HUDEP-2 (cell line): ENCODE measurements around the gene AKR1C4.
"Not testable (repeated sequence)": the region's sequence is repeated elsewhere in the genome, so short reads cannot be mapped to it uniquely, and the experiment has no call there.

Source experiments
- DNase-seq, 76 experiments: peaks; one replicate each; lab custom pipeline; 2025; ENCODE audit not compliant: unreplicated experiment in 76 of 76; lab: John Stamatoyannopoulos, UW

AKR1C4 gene

DNA sequence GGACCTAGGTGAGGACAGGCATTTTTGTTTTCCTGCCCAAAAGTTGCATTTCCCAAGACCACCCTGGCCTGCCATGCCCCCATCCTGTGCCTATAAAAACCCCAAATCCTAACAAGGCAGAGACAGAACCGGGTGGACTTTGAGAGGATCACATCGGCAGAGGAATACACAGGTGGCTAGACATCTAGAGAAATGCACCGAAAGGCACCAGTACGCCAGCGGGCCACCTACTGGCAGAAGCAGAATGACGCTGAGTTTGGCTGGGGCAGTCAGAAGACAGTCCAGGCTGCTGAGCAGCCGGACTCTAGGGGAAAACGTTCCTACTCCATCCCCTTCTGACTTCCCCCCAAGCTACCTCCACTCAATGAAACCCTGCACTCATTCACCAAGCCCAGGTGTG, 2.8 kb downstream of the AKR1C4 start:
- peak in 2 of 76 experiments; percentile 3 for DNase-seq

DNA sequence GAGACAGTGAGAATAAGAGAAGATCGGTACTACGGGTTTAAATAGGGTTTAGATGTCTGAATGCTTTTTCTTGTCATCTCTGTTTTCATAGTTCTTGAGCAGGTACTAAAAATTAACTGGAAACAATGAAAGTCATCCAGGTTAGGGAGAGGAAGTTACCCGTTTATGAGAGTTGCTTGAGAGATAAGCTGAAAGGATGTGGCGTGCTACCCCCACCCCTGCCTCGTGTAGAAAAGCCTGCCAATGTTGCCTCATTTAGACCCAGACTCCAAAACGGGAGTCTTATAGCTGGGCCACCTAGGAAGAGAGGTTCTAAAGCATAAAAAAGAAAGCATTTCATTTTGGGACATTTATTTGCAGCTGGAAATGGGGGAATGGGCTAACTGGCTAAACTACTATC, 10.2 kb downstream of the AKR1C4 start:
- DNase-seq: no peak

DNA sequence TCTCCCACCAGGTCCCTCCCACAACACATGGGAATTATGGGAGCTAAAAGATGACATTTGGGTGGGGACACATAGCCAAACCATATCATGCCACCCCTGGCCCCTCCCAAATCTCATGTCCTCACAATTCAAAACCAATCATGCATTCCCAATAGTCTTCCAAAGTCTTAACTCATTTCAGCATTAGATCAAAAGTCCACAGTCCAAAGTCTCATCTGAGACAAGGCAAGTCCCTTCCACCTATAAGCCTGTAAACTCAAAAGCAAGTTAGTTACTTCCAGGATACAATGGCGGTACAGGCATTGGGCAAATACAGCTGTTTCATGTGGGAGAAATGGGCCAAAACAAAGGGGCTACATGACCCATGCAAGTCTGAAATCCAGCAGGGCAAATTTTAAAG, 13.1 kb downstream of the AKR1C4 start:
- not testable (repeated sequence) for DNase-seq

DNA sequence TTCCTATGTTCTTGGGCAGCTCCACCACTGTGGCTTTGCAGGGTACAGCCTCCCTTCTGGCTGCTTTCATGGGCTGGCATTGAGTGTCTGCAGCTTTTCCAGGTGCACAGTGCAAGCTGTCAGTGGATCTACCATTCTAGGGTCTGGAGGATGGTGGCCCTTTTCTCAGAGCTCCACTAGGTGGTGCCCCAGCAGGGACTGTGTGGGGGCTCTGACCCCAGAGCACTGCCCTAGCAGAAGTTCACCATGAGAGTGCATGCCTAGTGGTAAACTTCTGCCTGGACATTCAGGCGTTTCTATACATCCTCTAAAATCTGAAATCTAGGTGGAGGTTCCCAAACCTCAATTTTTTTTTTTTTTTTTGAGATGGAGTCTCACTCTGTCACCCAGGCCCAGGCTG, 13.6 kb downstream of the AKR1C4 start:
- DNase-seq: peak in 1 of 76 experiments; percentile 1

DNA sequence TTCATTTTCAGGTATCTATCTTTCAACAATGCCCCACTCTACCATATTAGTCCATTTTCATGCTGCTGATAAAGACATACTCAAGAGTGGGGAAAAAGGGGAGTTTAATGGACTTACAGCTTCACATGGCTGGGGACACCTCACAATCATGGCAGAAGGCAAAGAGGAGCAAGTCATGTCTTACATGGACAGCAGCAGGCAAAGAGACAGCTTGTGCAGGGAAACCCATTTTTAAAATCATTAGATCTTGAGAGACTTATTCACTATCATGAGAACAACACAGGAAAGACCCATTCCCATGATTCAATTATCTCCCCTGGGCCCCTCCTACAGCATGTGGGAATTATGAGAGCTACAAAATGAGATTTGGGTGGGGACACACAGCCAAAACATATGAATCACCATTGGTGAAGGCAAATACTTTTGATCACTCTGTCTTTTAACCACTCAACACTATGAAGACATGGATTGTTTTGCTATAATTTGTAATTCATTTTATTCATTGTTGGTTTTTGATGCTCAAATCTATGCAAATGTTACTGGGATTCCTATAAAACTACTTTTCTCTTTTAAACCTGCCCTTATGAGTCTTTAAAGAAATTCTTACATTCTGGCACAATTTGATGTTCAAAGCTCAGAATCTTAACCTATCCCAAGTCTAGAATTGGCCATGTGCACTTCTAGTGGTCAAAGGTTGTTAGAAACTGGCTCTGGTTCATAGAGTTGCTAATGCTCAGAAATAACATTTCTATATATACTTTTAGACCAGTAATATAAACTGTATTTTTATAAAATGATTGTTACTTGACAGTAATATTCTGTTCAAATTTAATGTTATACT, 15.3 kb downstream of the AKR1C4 start:
- no peak for DNase-seq

DNA sequence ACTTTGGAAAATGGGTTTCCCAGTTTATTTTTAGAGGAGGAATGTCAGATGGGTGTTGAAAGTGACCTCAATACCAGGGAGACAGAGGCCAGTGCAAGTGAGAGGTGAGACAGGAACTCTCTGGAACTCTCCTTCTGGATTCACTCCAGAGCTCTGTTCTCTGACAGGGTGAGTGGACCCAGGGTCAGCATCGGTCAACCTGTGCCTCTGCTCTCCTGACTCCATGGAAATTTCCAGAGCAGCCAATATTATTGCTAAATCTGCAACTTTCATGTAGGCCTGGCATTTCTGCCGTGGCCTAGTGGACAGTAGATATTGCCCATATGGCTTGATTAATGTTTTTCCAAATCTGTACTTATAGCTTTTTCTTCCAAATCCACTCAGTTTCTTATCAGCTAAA, 20.2 kb downstream of the AKR1C4 start:
- no peak for DNase-seq

DNA sequence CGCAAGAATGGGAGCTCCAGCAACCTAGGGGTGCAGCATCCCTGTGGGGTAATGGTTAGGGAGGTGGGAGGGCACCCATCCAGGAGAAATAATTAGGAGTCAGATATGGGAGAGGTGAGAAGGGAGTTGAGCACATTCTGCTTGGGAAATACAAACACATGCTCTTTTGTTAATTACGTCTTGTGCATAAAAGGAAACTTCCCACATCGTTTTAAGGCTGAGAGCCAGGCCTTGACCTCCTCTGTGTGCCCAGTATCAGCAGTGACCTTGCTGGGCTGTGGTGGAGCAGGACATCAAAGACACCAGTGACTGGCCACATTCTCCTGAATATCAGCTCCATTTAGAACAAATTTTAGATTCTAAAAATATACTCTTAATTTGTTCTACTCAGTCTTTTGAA, 22.6 kb downstream of the AKR1C4 start:
- no peak for DNase-seq

DNA sequence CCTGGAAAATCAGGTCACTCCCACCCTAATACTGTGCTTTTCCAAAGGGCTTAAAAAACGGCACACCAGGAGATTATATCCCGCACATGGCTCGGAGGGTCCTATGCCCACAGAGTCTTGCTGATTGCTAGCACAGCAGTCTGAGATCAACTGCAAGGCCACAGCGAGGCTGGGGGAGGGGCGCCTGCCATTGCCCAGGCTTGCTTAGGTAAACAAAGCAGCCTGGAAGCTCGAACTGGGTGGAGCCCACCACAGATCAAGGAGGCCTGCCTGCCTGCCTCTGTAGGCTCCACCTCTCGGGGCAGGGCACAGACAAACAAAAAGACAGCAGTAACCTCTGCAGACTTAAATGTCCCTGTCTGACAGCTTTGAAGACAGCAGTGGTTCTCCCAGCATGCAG, 26.3 kb downstream of the AKR1C4 start:
- DNase-seq: not testable (repeated sequence)

DNA sequence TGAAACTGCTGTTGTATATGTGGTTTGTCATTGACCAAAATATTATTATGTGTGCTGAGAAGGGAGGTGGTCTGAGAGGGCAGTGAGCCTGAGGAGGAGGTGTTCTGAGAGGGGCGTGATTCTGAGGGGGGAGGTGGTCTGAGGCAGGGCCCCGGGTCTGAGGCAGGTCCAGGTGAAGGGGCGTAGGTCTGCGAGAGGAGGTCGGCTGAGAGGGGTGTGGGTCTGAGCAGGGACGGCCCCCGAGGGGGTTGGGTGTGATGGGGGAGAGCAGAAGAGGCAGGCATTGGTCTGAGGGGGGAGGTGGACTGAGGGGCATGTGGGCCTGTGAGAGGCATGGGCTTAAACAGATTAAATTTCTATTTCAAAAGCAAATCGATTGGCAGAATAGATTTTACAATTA, 32.4 kb downstream of the AKR1C4 start:
- no peak for DNase-seq

DNA sequence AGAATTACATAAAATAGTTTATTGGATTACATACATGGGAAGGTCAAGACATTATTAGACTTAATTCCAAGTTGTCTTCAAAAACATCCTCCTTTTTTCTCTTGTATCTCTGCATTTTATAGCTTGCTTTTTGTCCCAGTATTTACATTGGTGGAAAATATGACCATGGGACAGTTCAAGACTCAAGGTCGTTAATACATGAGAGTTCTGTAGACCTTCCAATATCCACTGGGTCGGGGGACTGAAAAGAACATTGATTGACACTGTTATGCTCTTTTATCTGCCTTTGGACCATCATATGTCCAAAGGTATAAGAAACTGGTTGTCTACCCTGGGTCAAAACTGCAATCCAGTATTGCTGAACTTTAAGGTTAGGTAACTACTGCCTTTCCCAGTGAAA, 36.7 kb downstream of the AKR1C4 start:
- no peak for DNase-seq

DNA sequence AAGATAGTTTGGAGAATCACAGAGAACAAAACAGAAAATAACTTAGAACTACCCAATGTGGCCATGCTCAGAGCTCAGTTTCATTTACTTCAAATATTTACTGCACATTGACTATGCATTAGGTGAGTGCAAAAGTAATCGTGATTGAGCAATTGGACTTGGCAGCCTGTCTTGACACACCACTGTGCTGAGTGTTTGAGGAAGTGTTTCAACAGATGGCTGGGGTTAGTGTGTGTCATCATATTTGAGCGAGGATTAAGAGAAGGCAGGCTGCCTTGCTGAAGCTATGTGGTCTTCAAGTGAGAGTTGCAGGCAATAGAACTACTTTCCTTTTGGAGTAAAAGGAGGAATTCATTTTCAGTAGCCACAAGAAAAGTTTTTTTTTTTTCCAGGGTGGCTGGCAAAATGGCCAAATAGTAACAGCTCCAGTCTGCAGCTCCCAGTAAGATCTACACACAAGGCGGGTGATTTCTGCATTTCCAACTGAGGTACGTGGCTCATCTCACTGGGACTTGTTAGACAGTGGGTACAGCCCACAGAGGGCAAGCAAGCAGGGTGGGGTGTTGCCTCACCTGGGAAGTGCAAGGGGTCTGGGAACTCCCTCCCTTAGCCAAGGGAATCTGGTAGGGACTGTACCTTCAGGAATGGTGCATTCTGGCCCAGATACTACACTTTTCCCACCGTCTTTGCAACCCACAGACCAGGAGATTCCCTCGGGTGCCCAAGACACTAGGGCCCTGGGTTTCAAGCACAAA, 37.6 kb downstream of the AKR1C4 start:
- no peak for DNase-seq

DNA sequence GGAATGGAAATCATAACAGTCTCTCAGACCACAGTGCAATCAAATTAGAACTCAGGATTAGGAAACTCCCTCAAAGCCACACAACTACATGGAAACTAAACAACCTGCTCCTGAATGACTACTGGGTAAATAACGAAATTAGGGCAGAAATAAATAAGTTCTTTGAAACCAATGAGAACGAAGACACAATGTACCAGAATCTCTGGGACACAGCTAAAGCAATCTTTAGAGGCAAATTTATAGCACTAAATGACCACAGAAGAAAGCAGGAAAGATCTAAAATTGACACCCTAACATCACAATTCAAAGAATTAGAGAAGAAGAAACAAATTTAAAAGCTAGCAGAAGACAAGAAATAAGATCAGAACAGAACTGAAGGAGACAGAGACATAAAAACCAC, 40.9 kb downstream of the AKR1C4 start:
- not testable (repeated sequence) for DNase-seq

DNA sequence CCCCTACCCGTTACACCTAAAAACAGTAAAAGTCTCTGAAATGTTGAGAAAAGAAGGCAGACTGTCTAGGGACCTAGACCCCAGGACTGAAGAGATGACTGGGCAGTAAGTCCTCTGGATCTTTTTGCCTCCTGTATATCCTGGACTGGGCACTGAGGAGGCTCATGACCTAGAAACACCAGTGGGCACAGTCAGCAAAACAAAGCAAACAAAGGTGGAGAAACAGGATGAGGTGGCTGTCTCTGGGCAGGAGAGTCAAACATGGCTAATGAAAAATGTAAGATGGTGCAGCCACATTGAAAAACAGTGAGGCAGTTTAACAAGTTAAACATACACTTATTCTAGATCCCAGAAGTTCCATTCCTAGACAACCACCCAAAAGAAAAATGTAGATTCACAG, 45.9 kb downstream of the AKR1C4 start:
- DNase-seq: no peak

DNA sequence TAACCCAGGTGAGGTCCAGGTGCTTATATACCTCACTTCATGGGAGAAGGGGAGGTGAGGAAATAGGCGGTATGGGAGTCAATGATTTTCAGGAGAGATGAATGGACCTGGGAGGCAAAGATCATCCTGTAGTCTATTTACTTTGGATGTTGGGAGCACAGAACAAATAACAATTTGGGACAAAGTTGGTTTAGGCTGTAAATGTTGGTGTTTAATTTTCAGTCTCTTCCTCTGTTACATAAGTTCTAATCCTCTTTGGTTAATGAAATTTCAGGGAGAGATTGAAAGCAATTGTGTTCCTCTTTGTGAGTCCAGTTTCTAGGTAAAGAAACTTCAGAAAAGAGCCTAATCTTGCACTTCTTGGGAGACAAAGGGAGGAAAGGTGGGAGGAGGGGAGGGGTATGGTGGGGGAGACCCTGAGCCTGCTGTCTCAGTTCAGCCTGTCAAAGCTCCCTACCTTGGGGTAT, 46.9 kb downstream of the AKR1C4 start:
- no peak for DNase-seq

DNA sequence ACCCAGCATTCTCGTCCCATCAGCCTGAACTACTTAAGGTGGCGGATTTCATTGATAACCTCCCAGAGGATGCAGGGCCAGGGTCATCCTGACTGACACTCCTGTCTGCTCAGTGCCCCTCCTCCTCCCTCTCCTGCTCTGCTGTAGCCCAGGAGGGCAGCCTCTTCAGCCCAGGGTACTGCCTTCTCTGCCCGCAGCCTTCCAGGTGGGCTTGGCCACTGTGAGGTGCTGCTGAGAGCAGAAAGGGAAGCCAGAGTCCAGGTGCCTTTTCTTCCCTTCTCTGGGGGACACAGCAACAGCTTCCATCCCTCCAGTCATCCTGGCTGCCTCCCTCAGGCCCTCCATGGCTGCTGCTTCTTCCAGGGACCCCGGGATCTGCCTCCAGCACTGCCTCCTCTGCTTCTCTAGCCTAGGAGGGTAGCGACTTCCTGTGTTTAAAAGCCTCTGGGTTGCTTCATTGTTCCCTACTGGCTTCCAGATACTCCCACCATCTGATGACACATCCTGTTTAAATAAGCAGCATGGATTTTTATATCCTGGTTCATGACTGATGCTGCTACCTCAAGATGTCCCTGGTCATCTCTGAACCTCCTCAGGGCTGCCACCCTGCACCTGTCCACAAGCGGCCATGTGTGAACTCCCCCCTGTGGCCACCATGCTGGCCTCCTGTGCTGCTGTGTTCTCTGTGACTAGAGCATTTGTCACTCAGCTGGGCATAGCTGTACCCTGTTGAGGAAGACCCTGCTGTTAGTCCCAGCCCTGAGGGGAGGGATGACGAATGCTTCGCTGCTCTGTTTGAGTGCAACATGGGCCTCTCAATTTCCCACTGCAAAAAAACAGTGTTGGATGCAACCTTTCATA, 55.8 kb downstream of the AKR1C4 start:
- DNase-seq: no peak

DNA sequence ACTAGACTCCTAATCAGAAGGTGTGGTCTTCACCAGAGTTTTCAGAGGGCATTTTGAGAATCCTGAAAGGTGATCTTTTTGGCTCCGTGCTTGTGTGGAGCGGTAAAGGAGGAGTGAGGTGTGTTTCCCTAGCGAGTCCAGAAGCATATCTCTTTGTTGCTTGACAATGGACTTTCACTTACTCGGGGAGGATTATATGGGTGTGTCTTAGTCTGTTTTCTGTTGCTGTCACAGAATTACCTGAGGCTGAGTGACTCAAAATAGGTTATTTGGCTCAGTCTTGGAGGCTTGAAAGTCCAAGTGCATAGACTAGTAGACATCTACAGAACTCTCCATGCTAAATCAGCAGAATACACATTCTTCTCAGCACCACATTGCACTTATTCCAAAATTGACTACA, 57.9 kb downstream of the AKR1C4 start:
- DNase-seq: no peak

DNA sequence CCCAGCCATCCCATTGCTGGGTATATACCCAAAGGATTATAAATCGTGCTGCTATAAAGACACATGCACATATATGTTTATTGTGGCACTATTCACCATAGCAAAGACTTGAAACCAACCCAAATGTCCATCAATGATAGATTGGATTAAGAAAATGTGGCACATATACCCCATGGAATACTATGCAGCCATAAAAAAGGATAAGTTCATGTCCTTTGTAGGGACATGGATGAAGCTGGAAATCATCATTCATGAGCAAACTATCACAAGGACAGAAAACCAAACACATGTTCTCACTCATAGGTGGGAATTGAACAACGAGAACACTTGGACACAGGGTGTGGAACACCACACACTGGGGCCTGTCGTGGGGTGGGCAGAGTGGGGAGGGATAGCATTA, 61.1 kb downstream of the AKR1C4 start:
- DNase-seq: not testable (repeated sequence)

DNA sequence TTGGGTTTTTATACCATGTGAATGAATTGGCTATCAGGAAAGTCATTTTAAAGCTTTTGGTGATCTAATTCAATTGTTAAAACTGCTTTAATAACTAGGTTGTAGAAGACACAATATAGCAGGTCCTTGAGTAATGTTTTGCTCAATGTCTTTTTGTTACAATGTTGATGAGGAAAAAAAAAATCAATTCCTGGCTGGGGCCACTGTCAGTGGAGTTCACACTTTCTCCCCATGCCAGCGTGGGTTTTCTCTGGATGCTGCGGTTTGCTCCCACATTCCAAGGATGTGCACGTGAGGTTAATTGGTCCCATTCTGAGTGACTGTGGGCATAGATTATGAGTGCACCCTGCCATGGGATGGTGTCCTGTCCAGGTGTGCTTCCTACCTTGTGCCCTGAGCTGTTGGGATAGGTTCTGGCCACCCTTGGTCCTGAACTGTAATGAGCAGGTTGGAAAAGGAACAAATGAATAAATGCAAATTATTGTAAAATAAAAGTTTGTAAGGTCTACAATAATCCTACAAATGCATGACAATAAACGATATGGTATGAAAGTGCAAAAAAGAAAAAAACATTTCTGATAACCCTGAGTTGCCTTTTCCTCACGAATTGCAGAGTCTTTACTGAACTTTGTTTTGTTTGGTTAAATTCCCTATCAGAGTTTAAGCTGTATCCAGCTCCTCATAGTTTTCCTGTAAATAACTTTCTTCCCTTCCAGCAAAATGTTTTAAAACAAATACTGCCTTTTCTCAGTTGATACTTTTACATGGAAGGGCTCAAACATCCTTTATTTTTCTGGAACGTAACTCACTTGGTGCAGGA, 62.7 kb downstream of the AKR1C4 start:
- DNase-seq: no peak

DNA sequence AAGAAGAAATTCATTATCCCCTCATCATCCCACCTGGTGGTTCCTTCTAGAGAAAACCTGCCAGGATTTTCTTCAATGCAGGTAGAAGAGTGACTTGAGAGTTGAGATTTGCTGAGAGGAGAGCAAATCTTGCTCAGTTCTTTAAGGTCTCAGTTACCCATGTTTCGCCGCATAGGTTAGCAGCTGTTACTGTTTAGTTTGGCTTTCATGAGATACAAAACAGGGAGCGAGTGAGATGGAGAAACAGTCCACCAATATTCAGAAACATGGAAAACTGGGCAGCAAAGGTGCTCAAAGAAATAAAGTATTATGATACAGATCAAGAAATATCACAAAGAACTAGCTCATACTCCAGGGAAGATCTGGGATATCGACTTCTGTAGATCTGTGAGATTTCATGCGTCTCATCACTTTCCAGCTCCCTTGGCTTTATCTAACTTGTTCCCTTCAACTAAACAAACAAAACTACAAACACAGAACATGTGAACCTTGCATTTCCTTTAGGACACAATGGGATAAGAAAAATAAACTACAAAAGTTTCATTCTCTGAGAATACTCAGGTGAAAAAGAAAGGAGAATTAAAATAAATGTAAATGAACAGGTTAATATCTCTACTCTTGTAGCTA, 63.4 kb downstream of the AKR1C4 start:
- DNase-seq: no peak

DNA sequence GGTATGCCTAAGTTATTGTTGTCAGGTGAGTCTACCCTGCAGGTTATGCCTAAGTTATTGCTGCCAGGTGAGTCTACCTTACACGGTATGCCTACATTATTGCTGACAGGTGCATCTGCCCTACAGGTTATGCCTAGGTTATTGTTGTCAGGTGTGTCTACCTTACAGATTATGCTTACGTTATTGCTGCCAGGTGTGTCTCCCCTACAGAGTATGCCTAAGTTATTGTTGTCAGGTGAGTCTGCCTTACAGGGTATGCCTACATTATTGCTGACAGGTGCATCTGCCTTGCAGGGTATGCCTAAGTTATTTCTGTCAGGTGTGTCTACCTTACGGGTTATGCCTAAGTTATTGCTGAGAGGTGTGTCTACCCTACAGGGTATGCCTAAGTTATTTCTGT, 64.2 kb downstream of the AKR1C4 start:
- DNase-seq: no peak
